ENCODE data around the gene PFN3. TPM values are rescaled to one million over a fixed set of nuclear protein-coding genes. Genes with fewer than 3 reads are reported as not detected.

The PFN3 gene
- total and polyA plus RNA-seq, 2 of the 13 experiments (the other 11 are each of a cell fraction or from before 2014, with no cell fraction given): not detected

DNA sequence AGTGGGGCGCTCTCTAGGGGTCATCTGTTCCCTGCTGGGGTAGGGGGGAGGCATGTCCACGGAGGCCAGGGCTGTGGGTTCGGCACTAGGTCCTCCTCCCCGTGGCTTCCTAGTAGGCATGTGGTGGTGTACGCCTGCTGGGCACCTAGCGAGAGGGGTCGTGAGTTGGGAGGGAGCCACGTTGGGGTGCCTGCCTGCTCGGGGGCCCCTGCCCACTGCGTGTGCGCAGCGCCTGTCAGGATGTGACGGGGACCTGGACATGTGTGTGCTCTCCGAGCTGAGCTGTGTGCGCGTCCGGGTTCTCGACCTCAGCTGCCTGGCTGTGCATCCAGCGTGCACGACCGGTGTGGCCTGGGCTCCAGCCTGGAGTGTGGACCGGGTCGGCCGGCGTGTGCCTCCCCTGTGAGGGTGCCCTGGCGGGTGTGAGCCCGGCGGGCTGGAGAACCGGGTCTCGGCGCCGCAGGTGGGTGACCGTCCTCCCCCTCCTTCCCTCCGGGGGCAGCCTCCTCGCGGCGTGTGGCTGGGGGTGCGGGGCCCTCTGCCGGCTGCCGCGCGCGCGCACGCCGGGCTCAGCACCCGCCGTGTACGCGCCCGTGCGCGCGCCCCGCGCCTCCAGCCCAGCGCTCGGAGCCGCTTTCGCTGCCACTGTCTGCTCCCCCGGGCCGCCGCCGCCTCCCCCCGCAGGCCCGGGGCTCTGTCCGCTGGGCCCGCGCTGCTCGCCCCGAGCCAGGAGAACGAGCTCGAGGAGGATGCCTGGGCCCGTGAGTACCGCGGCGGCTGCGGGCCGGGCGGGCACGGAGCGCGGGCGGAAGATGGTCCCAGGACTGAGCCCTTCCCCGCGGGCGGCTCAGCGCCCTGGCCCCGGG is 46.0 kb upstream of the PFN3 start, which contains the start of gene PRR7 (continued):
- TF ChIP-seq, protein P1, sequence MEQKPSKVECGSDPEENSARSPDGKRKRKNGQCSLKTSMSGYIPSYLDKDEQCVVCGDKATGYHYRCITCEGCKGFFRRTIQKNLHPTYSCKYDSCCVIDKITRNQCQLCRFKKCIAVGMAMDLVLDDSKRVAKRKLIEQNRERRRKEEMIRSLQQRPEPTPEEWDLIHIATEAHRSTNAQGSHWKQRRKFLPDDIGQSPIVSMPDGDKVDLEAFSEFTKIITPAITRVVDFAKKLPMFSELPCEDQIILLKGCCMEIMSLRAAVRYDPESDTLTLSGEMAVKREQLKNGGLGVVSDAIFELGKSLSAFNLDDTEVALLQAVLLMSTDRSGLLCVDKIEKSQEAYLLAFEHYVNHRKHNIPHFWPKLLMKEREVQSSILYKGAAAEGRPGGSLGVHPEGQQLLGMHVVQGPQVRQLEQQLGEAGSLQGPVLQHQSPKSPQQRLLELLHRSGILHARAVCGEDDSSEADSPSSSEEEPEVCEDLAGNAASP (CRISPR knock-in tag; IDR thresholded peaks at IDR 0.05; ENCODE audit: borderline replicate concordance): 0 out of 2 replicates have a peak, but pooled peaks have one; percentile 18
- TF ChIP-seq ZFP41 (CRISPR knock-in tag; IDR thresholded peaks at IDR 0.05; ENCODE audit: borderline replicate concordance) (no peak), MAFF (IDR thresholded peaks at IDR 0.05; ENCODE audit: low read depth, low read length) (no peak), DMAP1 (CRISPR knock-in tag; IDR thresholded peaks at IDR 0.05) (no peak), GATAD2A (CRISPR knock-in tag; IDR thresholded peaks at IDR 0.05) (no peak), ZNF766 (CRISPR knock-in tag; IDR thresholded peaks at IDR 0.05; ENCODE audit: borderline replicate concordance) (no peak), ZNF772 (CRISPR knock-in tag; IDR thresholded peaks at IDR 0.05) (no peak), SRY (CRISPR knock-in tag; IDR thresholded peaks at IDR 0.05) (no peak), ELF3 (CRISPR knock-in tag; IDR thresholded peaks at IDR 0.05) (no peak), ZNF704 (CRISPR knock-in tag; IDR thresholded peaks at IDR 0.05; ENCODE audit: borderline replicate concordance) (no peak), GABPB1 (CRISPR knock-in tag; IDR thresholded peaks at IDR 0.05) (0 out of 2 replicates have a peak, but pooled peaks have one; percentile 23), ZNF441 (CRISPR knock-in tag; IDR thresholded peaks at IDR 0.05; ENCODE audit: borderline replicate concordance) (peak; percentile 31; the same call in 1 of the 2 replicates), KAT8 (CRISPR knock-in tag; IDR thresholded peaks at IDR 0.05) (no peak), SUZ12 (IDR thresholded peaks at IDR 0.05; ENCODE audit: low read depth, low read length) (no peak), HMG20A (CRISPR knock-in tag; IDR thresholded peaks at IDR 0.05; ENCODE audit: borderline replicate concordance) (no peak), PAX8 (CRISPR knock-in tag; IDR thresholded peaks at IDR 0.05; ENCODE audit: borderline replicate concordance) (no peak), ZNF570 (CRISPR knock-in tag; IDR thresholded peaks at IDR 0.05; ENCODE audit: borderline replicate concordance) (no peak)
- TF ChIP-seq, protein P2, sequence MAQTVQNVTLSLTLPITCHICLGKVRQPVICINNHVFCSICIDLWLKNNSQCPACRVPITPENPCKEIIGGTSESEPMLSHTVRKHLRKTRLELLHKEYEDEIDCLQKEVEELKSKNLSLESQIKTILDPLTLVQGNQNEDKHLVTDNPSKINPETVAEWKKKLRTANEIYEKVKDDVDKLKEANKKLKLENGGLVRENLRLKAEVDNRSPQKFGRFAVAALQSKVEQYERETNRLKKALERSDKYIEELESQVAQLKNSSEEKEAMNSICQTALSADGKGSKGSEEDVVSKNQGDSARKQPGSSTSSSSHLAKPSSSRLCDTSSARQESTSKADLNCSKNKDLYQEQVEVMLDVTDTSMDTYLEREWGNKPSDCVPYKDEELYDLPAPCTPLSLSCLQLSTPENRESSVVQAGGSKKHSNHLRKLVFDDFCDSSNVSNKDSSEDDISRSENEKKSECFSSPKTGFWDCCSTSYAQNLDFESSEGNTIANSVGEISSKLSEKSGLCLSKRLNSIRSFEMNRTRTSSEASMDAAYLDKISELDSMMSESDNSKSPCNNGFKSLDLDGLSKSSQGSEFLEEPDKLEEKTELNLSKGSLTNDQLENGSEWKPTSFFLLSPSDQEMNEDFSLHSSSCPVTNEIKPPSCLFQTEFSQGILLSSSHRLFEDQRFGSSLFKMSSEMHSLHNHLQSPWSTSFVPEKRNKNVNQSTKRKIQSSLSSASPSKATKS (CRISPR knock-in tag; IDR thresholded peaks at IDR 0.05): no peak
- TF ChIP-seq, protein P3, sequence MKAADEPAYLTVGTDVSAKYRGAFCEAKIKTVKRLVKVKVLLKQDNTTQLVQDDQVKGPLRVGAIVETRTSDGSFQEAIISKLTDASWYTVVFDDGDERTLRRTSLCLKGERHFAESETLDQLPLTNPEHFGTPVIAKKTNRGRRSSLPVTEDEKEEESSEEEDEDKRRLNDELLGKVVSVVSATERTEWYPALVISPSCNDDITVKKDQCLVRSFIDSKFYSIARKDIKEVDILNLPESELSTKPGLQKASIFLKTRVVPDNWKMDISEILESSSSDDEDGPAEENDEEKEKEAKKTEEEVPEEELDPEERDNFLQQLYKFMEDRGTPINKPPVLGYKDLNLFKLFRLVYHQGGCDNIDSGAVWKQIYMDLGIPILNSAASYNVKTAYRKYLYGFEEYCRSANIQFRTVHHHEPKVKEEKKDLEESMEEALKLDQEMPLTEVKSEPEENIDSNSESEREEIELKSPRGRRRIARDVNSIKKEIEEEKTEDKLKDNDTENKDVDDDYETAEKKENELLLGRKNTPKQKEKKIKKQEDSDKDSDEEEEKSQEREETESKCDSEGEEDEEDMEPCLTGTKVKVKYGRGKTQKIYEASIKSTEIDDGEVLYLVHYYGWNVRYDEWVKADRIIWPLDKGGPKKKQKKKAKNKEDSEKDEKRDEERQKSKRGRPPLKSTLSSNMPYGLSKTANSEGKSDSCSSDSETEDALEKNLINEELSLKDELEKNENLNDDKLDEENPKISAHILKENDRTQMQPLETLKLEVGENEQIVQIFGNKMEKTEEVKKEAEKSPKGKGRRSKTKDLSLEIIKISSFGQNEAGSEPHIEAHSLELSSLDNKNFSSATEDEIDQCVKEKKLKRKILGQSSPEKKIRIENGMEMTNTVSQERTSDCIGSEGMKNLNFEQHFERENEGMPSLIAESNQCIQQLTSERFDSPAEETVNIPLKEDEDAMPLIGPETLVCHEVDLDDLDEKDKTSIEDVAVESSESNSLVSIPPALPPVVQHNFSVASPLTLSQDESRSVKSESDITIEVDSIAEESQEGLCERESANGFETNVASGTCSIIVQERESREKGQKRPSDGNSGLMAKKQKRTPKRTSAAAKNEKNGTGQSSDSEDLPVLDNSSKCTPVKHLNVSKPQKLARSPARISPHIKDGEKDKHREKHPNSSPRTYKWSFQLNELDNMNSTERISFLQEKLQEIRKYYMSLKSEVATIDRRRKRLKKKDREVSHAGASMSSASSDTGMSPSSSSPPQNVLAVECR (CRISPR knock-in tag; IDR thresholded peaks at IDR 0.05; ENCODE audit: borderline replicate concordance): no peak; the same call in 1 of the 2 replicates
- TF ChIP-seq, protein P4, sequence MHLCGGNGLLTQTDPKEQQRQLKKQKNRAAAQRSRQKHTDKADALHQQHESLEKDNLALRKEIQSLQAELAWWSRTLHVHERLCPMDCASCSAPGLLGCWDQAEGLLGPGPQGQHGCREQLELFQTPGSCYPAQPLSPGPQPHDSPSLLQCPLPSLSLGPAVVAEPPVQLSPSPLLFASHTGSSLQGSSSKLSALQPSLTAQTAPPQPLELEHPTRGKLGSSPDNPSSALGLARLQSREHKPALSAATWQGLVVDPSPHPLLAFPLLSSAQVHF (CRISPR knock-in tag; IDR thresholded peaks at IDR 0.05): no peak

Measured in HepG2 (cell line).